Measurements from ENCODE around the gene HUS1B.

DNA sequence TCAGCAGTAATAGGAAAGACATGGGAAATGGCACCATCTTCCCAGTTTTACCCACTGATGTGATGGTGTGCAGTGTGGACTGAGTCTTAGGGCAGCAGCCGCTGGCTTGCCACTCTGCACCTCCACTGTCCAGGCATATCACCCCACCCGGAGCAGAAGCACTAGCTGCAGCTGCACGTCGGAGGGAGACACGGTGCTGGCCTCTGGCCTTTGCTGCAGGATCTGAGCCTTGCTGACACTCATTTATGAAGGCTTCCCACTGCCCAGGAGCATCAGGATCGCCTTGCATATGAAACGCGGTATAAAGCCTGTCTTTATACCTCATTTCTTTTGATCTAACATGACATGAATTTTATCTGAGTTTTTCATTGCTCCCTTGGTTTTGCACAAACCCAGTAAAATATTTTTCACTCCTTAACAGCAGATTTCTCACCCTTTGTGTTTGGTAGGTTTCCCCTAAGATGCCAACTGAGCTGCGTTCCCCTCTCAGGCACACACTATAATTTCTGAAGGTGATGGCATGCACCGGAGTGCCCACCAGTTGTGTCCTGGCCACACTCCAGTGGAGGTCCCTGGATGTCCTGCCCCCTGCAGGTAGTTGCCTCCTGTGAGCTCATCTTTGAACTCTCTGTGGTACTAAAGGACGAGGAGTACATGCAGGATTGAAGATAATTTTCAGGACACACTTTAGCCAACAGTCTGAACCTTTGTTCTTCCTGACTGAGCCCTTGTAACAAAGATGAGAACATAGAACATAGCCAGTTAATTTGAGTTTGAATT, 45.0 kb upstream of the HUS1B start:
- TF ChIP-seq, protein P1, sequence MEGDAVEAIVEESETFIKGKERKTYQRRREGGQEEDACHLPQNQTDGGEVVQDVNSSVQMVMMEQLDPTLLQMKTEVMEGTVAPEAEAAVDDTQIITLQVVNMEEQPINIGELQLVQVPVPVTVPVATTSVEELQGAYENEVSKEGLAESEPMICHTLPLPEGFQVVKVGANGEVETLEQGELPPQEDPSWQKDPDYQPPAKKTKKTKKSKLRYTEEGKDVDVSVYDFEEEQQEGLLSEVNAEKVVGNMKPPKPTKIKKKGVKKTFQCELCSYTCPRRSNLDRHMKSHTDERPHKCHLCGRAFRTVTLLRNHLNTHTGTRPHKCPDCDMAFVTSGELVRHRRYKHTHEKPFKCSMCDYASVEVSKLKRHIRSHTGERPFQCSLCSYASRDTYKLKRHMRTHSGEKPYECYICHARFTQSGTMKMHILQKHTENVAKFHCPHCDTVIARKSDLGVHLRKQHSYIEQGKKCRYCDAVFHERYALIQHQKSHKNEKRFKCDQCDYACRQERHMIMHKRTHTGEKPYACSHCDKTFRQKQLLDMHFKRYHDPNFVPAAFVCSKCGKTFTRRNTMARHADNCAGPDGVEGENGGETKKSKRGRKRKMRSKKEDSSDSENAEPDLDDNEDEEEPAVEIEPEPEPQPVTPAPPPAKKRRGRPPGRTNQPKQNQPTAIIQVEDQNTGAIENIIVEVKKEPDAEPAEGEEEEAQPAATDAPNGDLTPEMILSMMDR (conservative IDR thresholded peaks at IDR 0.05; ENCODE audit: low read depth, low read length): peak; percentile 35
- TF ChIP-seq EZH2 (IDR thresholded peaks at IDR 0.05; ENCODE audit: low read length, unreplicated experiment) (no peak), EZH2phosphoT487 (IDR thresholded peaks at IDR 0.05; ENCODE audit: borderline replicate concordance, low read length) (no peak)

Measured in PC-3 (cell line).